T47D (cell line): Measurements from ENCODE around the gene CHN2.

Experiments used
- DNase-seq, 2 experiments: peaks; one replicate each; pipeline versions ENCODE4 v3.0.0 to v3.0.0-alpha.2; 2011 to 2012; ENCODE audit warnings: low read depth in 1 of 2, low spot score in 1 of 2
- JUND ChIP-seq: IDR thresholded peaks from 2 replicates; pipeline ENCODE4 v1.6.1; 2012; ENCODE audit warnings: low read depth
- in situ Hi-C: cut with HindIII; loops from 2 replicates; pipeline ENCODE4 v1.10.0; 2016; ENCODE audit warnings: low sequenced_read_pairs, low pct_unique_long_range_greater_than_20kb

CHN2 gene

GRCh38 chr7:29430279-29430949 lies 235.8 kb downstream of the CHN2 start:
- no peak for DNase-seq
- no peak for TF ChIP-seq JUND
- in situ Hi-C loops: no loop called here

GRCh38 chr7:29431686-29432085 lies 237.1 kb downstream of the CHN2 start:
- in situ Hi-C loops: no loop called here
- no peak for DNase-seq
- TF ChIP-seq JUND: no peak

- in situ Hi-C loops: no loop called here
- DNase-seq: no peak
- no peak for TF ChIP-seq JUND
These were observed 238.1 kb downstream of the CHN2 start for GRCh38 chr7:29432721-29433120.

GRCh38 chr7:29434380-29434768 lies 239.8 kb downstream of the CHN2 start:
- TF ChIP-seq JUND: no peak
- no peak for DNase-seq
- in situ Hi-C loops: no loop called here

GRCh38 chr7:29435167-29435566 lies 240.6 kb downstream of the CHN2 start:
- TF ChIP-seq JUND: no peak
- no peak for DNase-seq
- in situ Hi-C loops: no loop called here

- no peak for TF ChIP-seq JUND
- in situ Hi-C loops: no loop called here
- DNase-seq: no peak
These were observed 241.3 kb downstream of the CHN2 start for GRCh38 chr7:29435902-29436301.

GRCh38 chr7:29442146-29442545 lies 247.6 kb downstream of the CHN2 start:
- in situ Hi-C loops: no loop called here
- peak in 1 of 2 experiments; percentile 54 for DNase-seq
- TF ChIP-seq JUND: no peak

- TF ChIP-seq JUND: no peak
- no peak for DNase-seq
- in situ Hi-C loops: no loop called here
These were observed 249.0 kb downstream of the CHN2 start for GRCh38 chr7:29443552-29443951.

GRCh38 chr7:29444267-29444666 lies 249.7 kb downstream of the CHN2 start:
- in situ Hi-C loops: no loop called here
- no peak for TF ChIP-seq JUND
- no peak for DNase-seq

GRCh38 chr7:29445736-29446135 lies 251.2 kb downstream of the CHN2 start:
- DNase-seq: no peak
- no peak for TF ChIP-seq JUND
- in situ Hi-C loops: no loop called here

- DNase-seq: no peak
- no peak for TF ChIP-seq JUND
- in situ Hi-C loops: no loop called here
These were observed 253.3 kb downstream of the CHN2 start for GRCh38 chr7:29447828-29448227.

GRCh38 chr7:29449569-29450260 lies 255.1 kb downstream of the CHN2 start:
- peak; percentile 52 to 88 for DNase-seq
- in situ Hi-C loops: no loop called here
- TF ChIP-seq JUND: peak; percentile 94

GRCh38 chr7:29453021-29453420 lies 258.4 kb downstream of the CHN2 start:
- no peak for DNase-seq
- TF ChIP-seq JUND: no peak
- in situ Hi-C loops: no loop called here
